Subcutaneous abdominal adipose tissue (tissue), 5 donors: Measurements from ENCODE around the gene GID8.
A peak's percentile ranks its signal among the peaks of the same experiment; 100 is the strongest.

Experiments used
- H3K27ac ChIP-seq: one replicate; pipeline ENCODE4 v1.7.0; 2013; ENCODE audit warnings: low read depth, mild to moderate bottlenecking, inconsistent platforms, low read length, moderate library complexity
- H3K27me3 ChIP-seq, 5 donors: one replicate each; pipeline ENCODE4 v1.7.0; 2013; ENCODE audit warnings: low read length in 5 of 5, inconsistent platforms in 1 of 5; ENCODE audit not compliant: control insufficient read depth in 5 of 5, insufficient read depth in 4 of 5
- H3K36me3 ChIP-seq, 5 donors: one replicate each; pipeline ENCODE4 v1.7.0; 2013; ENCODE audit warnings: low read length in 5 of 5; ENCODE audit not compliant: control insufficient read depth in 5 of 5, insufficient read depth in 5 of 5
- H3K4me1 ChIP-seq, 5 donors: one replicate each; pipeline ENCODE4 v1.7.0; 2013; ENCODE audit warnings: low read length in 5 of 5, mild to moderate bottlenecking in 3 of 5, moderate library complexity in 1 of 5; ENCODE audit not compliant: control insufficient read depth in 5 of 5, insufficient read depth in 5 of 5
- H3K4me3 ChIP-seq, 5 donors: one replicate each; pipeline ENCODE4 v1.7.0; 2013; ENCODE audit warnings: low read length in 5 of 5, low read depth in 1 of 5
- H3K9ac ChIP-seq, 5 donors: one replicate each; pipeline ENCODE4 v1.7.0; 2013; ENCODE audit warnings: low read length in 5 of 5, mild to moderate bottlenecking in 4 of 5, moderate library complexity in 3 of 5
- H3K9me3 ChIP-seq, 5 donors: one replicate each; pipeline ENCODE4 v1.7.0; 2013; ENCODE audit warnings: low read length in 5 of 5; ENCODE audit not compliant: control insufficient read depth in 5 of 5
- donor health status: healthy.
- donor health status: healthy.
- donor health status: healthy.
- donor health status: healthy.
- donor health status: healthy.

Gene GID8

GRCh38 chr20:62937268-62938104 lies 461 bp upstream of the GID8 start:
- no peaks in the 10 kb centered on the region for H3K9me3 ChIP-seq
- peaks cover 9 to 47% (median 40%) of the 10 kb centered on the region in 5 donors for H3K4me1 ChIP-seq
- H3K27me3 ChIP-seq, result no peaks in the 10 kb centered on the region
- H3K4me3 ChIP-seq, result peak overlapping the region; percentile 76 to 96 (median 94)
- H3K36me3 ChIP-seq, result peaks cover 2 to 31% (median 10%) of the 10 kb centered on the region in 5 donors
- peak overlapping the region; percentile 89 for H3K27ac ChIP-seq
- H3K9ac ChIP-seq, result peak overlapping the region; percentile 81 to 97 (median 92)

DNA sequence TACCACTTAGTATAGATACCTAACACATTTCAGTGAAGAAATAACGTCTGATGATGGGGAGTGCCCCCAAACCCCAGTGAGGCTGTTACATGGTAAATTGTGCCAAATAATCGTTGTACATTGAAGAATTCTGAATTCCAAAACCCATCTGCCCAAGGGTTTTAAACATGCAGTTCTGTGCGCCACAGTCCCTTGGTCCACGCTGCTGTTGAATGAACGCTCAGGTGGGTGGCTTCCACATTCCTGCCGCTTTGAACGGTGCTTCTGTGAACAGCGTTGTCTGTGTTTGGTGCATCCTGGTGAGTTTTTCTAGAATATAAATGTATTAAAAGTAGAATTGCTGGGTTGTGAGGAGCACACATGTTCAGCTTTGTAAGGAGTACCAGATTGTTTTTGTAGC lies 2.9 kb downstream of the GID8 start:
- H3K27ac ChIP-seq, result no peak overlapping the region
- peaks cover 8 to 52% (median 39%) of the 10 kb centered on the region in 5 donors for H3K36me3 ChIP-seq
- H3K27me3 ChIP-seq, result no peaks in the 10 kb centered on the region
- H3K9me3 ChIP-seq, result no peaks in the 10 kb centered on the region
- H3K4me3 ChIP-seq, result no peak overlapping the region
- peaks cover 5 to 37% (median 32%) of the 10 kb centered on the region in 5 donors for H3K4me1 ChIP-seq
- peak overlapping the region in 1 of 5 donors; percentile 13 for H3K9ac ChIP-seq

- H3K27me3 ChIP-seq, result no peaks in the 10 kb centered on the region
- H3K36me3 ChIP-seq, result peaks cover 11 to 61% (median 48%) of the 10 kb centered on the region in 5 donors
Measured at GRCh38 chr20:62941792-62942191, 3.8 kb downstream of the GID8 start.

DNA sequence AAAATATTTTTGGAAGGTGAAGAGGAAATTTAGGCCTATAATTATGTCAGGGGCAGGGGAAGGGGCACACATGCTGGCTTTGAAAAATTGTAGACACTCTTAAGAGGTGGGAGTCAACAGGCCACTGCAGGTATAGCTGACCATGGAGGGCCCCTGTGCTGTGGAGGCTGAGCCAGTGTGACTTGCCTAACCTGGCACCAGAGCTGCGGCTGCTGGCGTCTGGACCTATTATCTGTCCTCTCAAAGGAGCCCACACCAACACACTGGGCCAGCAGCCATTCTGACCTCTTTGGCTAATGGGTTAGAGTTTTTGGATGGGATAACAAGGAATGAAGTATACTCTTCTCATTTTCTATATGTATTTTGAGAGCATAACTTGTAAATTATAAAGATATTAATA lies 4.5 kb downstream of the GID8 start:
- Histone ChIP-seq H3K27me3 (no peaks in the 10 kb centered on the region), H3K27ac (no peak overlapping the region), H3K4me3 (no peak overlapping the region), H3K36me3 (peaks cover 11 to 66% (median 55%) of the 10 kb centered on the region in 5 donors), H3K9ac (no peak overlapping the region), H3K9me3 (no peaks in the 10 kb centered on the region), H3K4me1 (peaks cover 2 to 21% (median 19%) of the 10 kb centered on the region in 5 donors)

More at GRCh38 chr20:62941792-62942191, 3.8 kb downstream of the GID8 start:
- Histone ChIP-seq H3K4me3 (no peak overlapping the region), H3K4me1 (peaks cover 3 to 28% (median 23%) of the 10 kb centered on the region in 5 donors), H3K27ac (no peak overlapping the region), H3K9ac (no peak overlapping the region), H3K9me3 (no peaks in the 10 kb centered on the region)

- Histone ChIP-seq H3K9ac (no peak overlapping the region), H3K4me3 (no peak overlapping the region), H3K9me3 (no peaks in the 10 kb centered on the region), H3K27ac (no peak overlapping the region), H3K36me3 (peaks cover 13 to 76% (median 62%) of the 10 kb centered on the region in 5 donors), H3K4me1 (peaks cover 2 to 21% (median 18%) of the 10 kb centered on the region in 5 donors), H3K27me3 (no peaks in the 10 kb centered on the region)
Measured at GRCh38 chr20:62943396-62943795, 5.4 kb downstream of the GID8 start.

DNA sequence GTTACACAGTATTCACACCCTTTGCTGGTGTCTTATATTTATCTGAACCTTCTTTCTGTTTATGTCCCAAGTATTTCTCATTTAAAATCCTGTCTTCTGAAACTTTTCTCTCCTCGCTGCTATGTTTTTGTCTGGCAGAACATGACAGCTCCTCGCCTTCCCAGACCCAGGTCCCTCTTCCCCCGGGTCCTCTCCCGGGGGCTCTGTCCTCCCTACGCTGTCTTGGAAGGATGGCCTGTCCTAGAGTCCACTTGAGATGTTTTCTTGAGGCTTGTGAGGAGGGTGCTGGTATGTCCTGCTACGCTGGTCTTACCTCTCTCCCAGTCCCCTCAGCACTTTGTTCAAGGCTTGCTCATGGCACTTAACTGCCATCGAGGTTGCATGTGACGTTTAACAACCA lies 6.2 kb downstream of the GID8 start:
- no peaks in the 10 kb centered on the region for H3K27me3 ChIP-seq
- no peak overlapping the region for H3K9ac ChIP-seq
- H3K4me3 ChIP-seq, result no peak overlapping the region
- no peak overlapping the region for H3K27ac ChIP-seq
- peaks cover 14 to 81% (median 67%) of the 10 kb centered on the region in 5 donors for H3K36me3 ChIP-seq
- peaks cover 0 to 3% (median 0%) of the 10 kb centered on the region in 5 donors for H3K9me3 ChIP-seq
- H3K4me1 ChIP-seq, result peaks cover 0 to 13% (median 10%) of the 10 kb centered on the region in 5 donors

GRCh38 chr20:62944746-62945145 lies 6.8 kb downstream of the GID8 start:
- H3K27ac ChIP-seq, result no peak overlapping the region
- H3K4me3 ChIP-seq, result no peak overlapping the region
- no peaks in the 10 kb centered on the region for H3K27me3 ChIP-seq
- peaks cover 14 to 87% (median 71%) of the 10 kb centered on the region in 5 donors for H3K36me3 ChIP-seq
- no peak overlapping the region for H3K9ac ChIP-seq
- peaks cover 0 to 5% (median 0%) of the 10 kb centered on the region in 5 donors for H3K9me3 ChIP-seq
- peaks cover 0 to 8% (median 5%) of the 10 kb centered on the region in 5 donors for H3K4me1 ChIP-seq

DNA sequence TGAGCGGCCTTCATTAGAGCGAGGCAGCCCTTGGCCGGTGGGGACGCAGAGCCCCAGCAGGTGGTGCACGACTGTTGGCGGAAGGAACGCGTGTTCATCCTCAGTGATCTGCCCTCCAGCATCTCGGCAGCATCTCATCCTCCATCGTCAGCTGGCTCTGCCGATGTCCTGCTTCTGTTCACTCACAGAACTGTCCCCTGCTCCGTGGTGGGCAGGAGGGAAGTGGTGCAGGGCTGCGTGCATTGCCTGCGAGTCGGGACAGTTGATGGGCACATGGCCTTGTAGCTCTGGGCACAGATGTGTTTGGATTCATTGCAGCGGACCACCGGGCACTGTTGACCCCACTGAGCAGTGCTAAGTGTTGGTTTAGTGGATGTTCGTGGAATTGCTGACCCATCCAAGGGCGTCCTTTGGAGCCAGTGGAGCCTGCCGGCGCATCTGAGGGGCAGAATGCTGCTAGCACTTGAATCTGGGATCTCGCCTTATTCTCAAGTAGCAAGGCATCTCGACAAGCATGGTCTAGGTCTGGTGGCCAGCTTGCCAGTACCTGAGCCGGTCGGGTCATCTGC lies 7.9 kb downstream of the GID8 start:
- H3K9ac ChIP-seq, result peak overlapping the region in 1 of 5 donors; percentile 5
- H3K27ac ChIP-seq, result no peak overlapping the region
- peaks cover 0 to 5% (median 3%) of the 10 kb centered on the region in 5 donors for H3K4me1 ChIP-seq
- H3K4me3 ChIP-seq, result no peak overlapping the region
- peaks cover 0 to 5% (median 0%) of the 10 kb centered on the region in 5 donors for H3K9me3 ChIP-seq
- H3K36me3 ChIP-seq, result peaks cover 14 to 93% (median 77%) of the 10 kb centered on the region in 5 donors
- no peaks in the 10 kb centered on the region for H3K27me3 ChIP-seq

- H3K9me3 ChIP-seq, result peaks cover 0 to 5% (median 0%) of the 10 kb centered on the region in 5 donors
- H3K36me3 ChIP-seq, result peaks cover 14 to 83% (median 72%) of the 10 kb centered on the region in 5 donors
Measured at GRCh38 chr20:62946918-62947317, 9.0 kb downstream of the GID8 start.

More at GRCh38 chr20:62946918-62947317, 9.0 kb downstream of the GID8 start:
- no peak overlapping the region for H3K9ac ChIP-seq
- H3K27me3 ChIP-seq, result no peaks in the 10 kb centered on the region
- peaks cover 0 to 5% (median under 1%) of the 10 kb centered on the region in 5 donors for H3K4me1 ChIP-seq
- no peak overlapping the region for H3K27ac ChIP-seq
- no peak overlapping the region for H3K4me3 ChIP-seq
